HEK293 (cell line): ENCODE data around the gene PDE3B.

Experiments used
- BCL11A ChIP-seq: fragments of 450-650 bp; formaldehyde crosslinking; IDR thresholded peaks from 2 replicates; pipeline ENCODE4 v1.5.1; 2016; ENCODE audit warnings: low read depth, missing biosample characterization, missing genetic modification characterization
- BCL11B ChIP-seq: fragments of 450-650 bp; formaldehyde crosslinking; IDR thresholded peaks from 2 replicates; pipeline ENCODE4 v1.5.1; 2016; ENCODE audit warnings: low read depth, missing biosample characterization, missing genetic modification characterization
- EGR2 ChIP-seq: fragments of 450-650 bp; formaldehyde crosslinking; IDR thresholded peaks from 2 replicates; pipeline ENCODE4 v1.5.1; 2016; ENCODE audit warnings: low read depth, missing biosample characterization, missing genetic modification characterization
- ELK4 ChIP-seq: IDR thresholded peaks from 2 replicates; pipeline ENCODE4 v1.6.1; 2011; ENCODE audit warnings: mild to moderate bottlenecking, low read depth, low read length, borderline replicate concordance
- SP3 ChIP-seq: fragments of 450-650 bp; formaldehyde crosslinking; IDR thresholded peaks from 2 replicates; pipeline ENCODE4 v1.5.1; 2016; ENCODE audit warnings: missing biosample characterization, missing genetic modification characterization
- TCF7L2 ChIP-seq: IDR thresholded peaks from 2 replicates; pipeline ENCODE4 v1.6.1; 2011; ENCODE audit warnings: low read depth, mild to moderate bottlenecking, inconsistent platforms, low read length, moderate library complexity, borderline replicate concordance
- TRIM28 ChIP-seq: IDR thresholded peaks from 2 replicates; pipeline ENCODE4 v1.6.1; 2011; ENCODE audit warnings: low read length, control low read depth, borderline replicate concordance
- ZBTB10 ChIP-seq: fragments of 450-650 bp; formaldehyde crosslinking; IDR thresholded peaks from 2 replicates; pipeline ENCODE4 v1.5.1; 2016; ENCODE audit warnings: missing biosample characterization, missing genetic modification characterization
- ZBTB21 ChIP-seq: fragments of 450-650 bp; formaldehyde crosslinking; IDR thresholded peaks from 2 replicates; pipeline ENCODE4 v1.5.1; 2017; ENCODE audit warnings: missing biosample characterization, missing genetic modification characterization
- ZNF132 ChIP-seq: fragments of 450-650 bp; formaldehyde crosslinking; IDR thresholded peaks from 2 replicates; pipeline ENCODE4 v1.5.1; 2017; ENCODE audit warnings: missing biosample characterization, missing genetic modification characterization, borderline replicate concordance
- ZNF133 ChIP-seq: fragments of 450-650 bp; formaldehyde crosslinking; IDR thresholded peaks from 2 replicates; pipeline ENCODE4 v1.5.1; 2016; ENCODE audit warnings: missing biosample characterization, missing genetic modification characterization
- ZNF155 ChIP-seq: fragments of 450-650 bp; formaldehyde crosslinking; IDR thresholded peaks from 2 replicates; pipeline ENCODE4 v1.5.1; 2016; ENCODE audit warnings: missing biosample characterization, missing genetic modification characterization
- ZNF19 ChIP-seq: fragments of 450-650 bp; formaldehyde crosslinking; IDR thresholded peaks from 2 replicates; pipeline ENCODE4; 2016; ENCODE audit warnings: missing biosample characterization, missing genetic modification characterization, low read depth
- ZNF221 ChIP-seq: fragments of 450-650 bp; formaldehyde crosslinking; IDR thresholded peaks from 2 replicates; pipeline ENCODE4 v1.5.1; 2017; ENCODE audit warnings: missing biosample characterization, missing genetic modification characterization, borderline replicate concordance
- ZNF23 ChIP-seq: fragments of 450-650 bp; formaldehyde crosslinking; IDR thresholded peaks from 2 replicates; pipeline ENCODE4 v1.5.1; 2016; ENCODE audit warnings: missing biosample characterization, missing genetic modification characterization, borderline replicate concordance
- ZNF239 ChIP-seq: fragments of 450-650 bp; formaldehyde crosslinking; IDR thresholded peaks from 2 replicates; pipeline ENCODE4 v1.5.1; 2016; ENCODE audit warnings: missing biosample characterization, missing genetic modification characterization
- ZNF48 ChIP-seq: fragments of 450-650 bp; formaldehyde crosslinking; IDR thresholded peaks from 2 replicates; pipeline ENCODE4 v1.5.1; 2016; ENCODE audit warnings: missing biosample characterization, missing genetic modification characterization
- ZNF610 ChIP-seq: fragments of 450-650 bp; formaldehyde crosslinking; IDR thresholded peaks from 2 replicates; pipeline ENCODE4 v1.5.1; 2016; ENCODE audit warnings: missing biosample characterization, missing genetic modification characterization, borderline replicate concordance
- ZNF785 ChIP-seq: fragments of 450-650 bp; formaldehyde crosslinking; IDR thresholded peaks from 2 replicates; pipeline ENCODE4 v1.5.1; 2016; ENCODE audit warnings: missing biosample characterization, missing genetic modification characterization
- ZNF830 ChIP-seq: fragments of 450-650 bp; IDR thresholded peaks from 2 replicates; pipeline ENCODE4 v1.5.0; 2018; ENCODE audit warnings: missing biosample characterization, missing genetic modification characterization, low read depth, mild to moderate bottlenecking, moderate library complexity
- ZSCAN30 ChIP-seq: fragments of 450-650 bp; IDR thresholded peaks from 2 replicates; pipeline ENCODE4 v1.5.1; 2018; ENCODE audit warnings: missing biosample characterization, mild to moderate bottlenecking, missing genetic modification characterization, moderate library complexity
- ZSCAN4 ChIP-seq: fragments of 450-650 bp; formaldehyde crosslinking; IDR thresholded peaks from 2 replicates; pipeline ENCODE4 v1.5.1; 2017; ENCODE audit warnings: missing biosample characterization, missing genetic modification characterization
- TF ChIP-seq, protein P1 (sequence below): fragments of 450-650 bp; IDR thresholded peaks from 2 replicates; pipeline ENCODE4 v1.5.1; 2018; ENCODE audit warnings: missing biosample characterization, missing genetic modification characterization
- TF ChIP-seq, protein P2 (sequence below): fragments of 450-650 bp; formaldehyde crosslinking; IDR thresholded peaks from 2 replicates; pipeline ENCODE4 v1.5.1; 2016; ENCODE audit warnings: missing biosample characterization, missing genetic modification characterization
- TF ChIP-seq, protein P3 (sequence below): fragments of 450-650 bp; formaldehyde crosslinking; IDR thresholded peaks from 2 replicates; pipeline ENCODE4 v1.5.1; 2016; ENCODE audit warnings: missing biosample characterization, missing genetic modification characterization
- TF ChIP-seq, protein P4 (sequence below): fragments of 450-650 bp; formaldehyde crosslinking; IDR thresholded peaks from 2 replicates; pipeline ENCODE4 v1.5.1; 2016; ENCODE audit warnings: missing biosample characterization, missing genetic modification characterization

PDE3B gene

GRCh38 chr11:14764579-14765527, 121.2 kb downstream of the PDE3B start (continued):
- TF ChIP-seq, protein P1, sequence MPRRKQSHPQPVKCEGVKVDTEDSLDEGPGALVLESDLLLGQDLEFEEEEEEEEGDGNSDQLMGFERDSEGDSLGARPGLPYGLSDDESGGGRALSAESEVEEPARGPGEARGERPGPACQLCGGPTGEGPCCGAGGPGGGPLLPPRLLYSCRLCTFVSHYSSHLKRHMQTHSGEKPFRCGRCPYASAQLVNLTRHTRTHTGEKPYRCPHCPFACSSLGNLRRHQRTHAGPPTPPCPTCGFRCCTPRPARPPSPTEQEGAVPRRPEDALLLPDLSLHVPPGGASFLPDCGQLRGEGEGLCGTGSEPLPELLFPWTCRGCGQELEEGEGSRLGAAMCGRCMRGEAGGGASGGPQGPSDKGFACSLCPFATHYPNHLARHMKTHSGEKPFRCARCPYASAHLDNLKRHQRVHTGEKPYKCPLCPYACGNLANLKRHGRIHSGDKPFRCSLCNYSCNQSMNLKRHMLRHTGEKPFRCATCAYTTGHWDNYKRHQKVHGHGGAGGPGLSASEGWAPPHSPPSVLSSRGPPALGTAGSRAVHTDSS = 0 out of 2 replicates have a peak, but pooled peaks have one; percentile 11
- TF ChIP-seq, protein P2, sequence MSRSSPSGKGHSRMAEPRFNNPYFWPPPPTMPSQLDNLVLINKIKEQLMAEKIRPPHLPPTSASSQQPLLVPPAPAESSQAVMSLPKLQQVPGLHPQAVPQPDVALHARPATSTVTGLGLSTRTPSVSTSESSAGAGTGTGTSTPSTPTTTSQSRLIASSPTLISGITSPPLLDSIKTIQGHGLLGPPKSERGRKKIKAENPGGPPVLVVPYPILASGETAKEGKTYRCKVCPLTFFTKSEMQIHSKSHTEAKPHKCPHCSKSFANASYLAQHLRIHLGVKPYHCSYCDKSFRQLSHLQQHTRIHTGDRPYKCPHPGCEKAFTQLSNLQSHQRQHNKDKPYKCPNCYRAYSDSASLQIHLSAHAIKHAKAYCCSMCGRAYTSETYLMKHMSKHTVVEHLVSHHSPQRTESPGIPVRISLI = peak; percentile 87
- TF ChIP-seq ZSCAN4 (tag by site-specific recombination) = no peak
- no peak for TF ChIP-seq ZNF221 (tag by site-specific recombination)
- no peak for TF ChIP-seq ZNF830 (tag by site-specific recombination)
- TF ChIP-seq ZNF610 = no peak
- 0 out of 2 replicates have a peak, but pooled peaks have one; percentile 31 for TF ChIP-seq BCL11A (tag by site-specific recombination)
- no peak for TF ChIP-seq ZNF785 (tag by site-specific recombination)
- TF ChIP-seq, protein P3, sequence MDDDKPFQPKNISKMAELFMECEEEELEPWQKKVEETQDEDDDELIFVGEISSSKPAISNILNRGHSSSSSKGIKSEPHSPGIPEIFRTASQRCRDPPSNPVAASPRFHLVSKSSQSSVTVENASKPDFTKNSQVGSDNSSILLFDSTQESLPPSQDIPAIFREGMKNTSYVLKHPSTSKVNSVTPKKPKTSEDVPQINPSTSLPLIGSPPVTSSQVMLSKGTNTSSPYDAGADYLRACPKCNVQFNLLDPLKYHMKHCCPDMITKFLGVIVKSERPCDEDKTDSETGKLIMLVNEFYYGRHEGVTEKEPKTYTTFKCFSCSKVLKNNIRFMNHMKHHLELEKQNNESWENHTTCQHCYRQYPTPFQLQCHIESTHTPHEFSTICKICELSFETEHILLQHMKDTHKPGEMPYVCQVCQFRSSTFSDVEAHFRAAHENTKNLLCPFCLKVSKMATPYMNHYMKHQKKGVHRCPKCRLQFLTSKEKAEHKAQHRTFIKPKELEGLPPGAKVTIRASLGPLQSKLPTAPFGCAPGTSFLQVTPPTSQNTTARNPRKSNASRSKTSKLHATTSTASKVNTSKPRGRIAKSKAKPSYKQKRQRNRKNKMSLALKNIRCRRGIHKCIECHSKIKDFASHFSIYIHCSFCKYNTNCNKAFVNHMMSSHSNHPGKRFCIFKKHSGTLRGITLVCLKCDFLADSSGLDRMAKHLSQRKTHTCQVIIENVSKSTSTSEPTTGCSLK (tag by site-specific recombination) = no peak
- no peak for TF ChIP-seq ZNF48 (tag by site-specific recombination)
- no peak for TF ChIP-seq ZNF23
- no peak for TF ChIP-seq EGR2 (tag by site-specific recombination)
- 0 out of 2 replicates have a peak, but pooled peaks have one; percentile 20 for TF ChIP-seq BCL11B (tag by site-specific recombination)
- TF ChIP-seq SP3 (tag by site-specific recombination) = no peak
- TF ChIP-seq ZNF132 (tag by site-specific recombination) = no peak
- no peak for TF ChIP-seq TRIM28
- TF ChIP-seq ZNF239 = no peak
- TF ChIP-seq, protein P4, sequence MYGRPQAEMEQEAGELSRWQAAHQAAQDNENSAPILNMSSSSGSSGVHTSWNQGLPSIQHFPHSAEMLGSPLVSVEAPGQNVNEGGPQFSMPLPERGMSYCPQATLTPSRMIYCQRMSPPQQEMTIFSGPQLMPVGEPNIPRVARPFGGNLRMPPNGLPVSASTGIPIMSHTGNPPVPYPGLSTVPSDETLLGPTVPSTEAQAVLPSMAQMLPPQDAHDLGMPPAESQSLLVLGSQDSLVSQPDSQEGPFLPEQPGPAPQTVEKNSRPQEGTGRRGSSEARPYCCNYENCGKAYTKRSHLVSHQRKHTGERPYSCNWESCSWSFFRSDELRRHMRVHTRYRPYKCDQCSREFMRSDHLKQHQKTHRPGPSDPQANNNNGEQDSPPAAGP (tag by site-specific recombination) = no peak
- no peak for TF ChIP-seq TCF7L2
- no peak for TF ChIP-seq ZNF19
- TF ChIP-seq ZNF155 (tag by site-specific recombination) = no peak
- no peak for TF ChIP-seq ZNF133 (tag by site-specific recombination)
- TF ChIP-seq ZBTB21 (tag by site-specific recombination) = peak; percentile 73; the same call in 1 of the 2 replicates
- no peak for TF ChIP-seq ELK4
- no peak for TF ChIP-seq ZBTB10
- no peak for TF ChIP-seq ZSCAN30 (tag by site-specific recombination)
